GM10248 (cell line): Measurements from ENCODE around the gene NEK10.

ENCODE experiments used
- CTCF ChIA-PET: fragments of 300-600 bp; sonication (Branson Sonifier 250); formaldehyde crosslinking; extraction: SDS; loops from one replicate; lab custom pipeline; 2021; ENCODE audit warnings: antibody characterized with exemption; lab: Yijun Ruan, JAX
- POLR2A ChIA-PET: fragments of 350-650 bp; sonication (Branson Sonifier 250); formaldehyde crosslinking; extraction: SDS; loops from one replicate; lab custom pipeline; 2020; ENCODE audit warnings: antibody characterized with exemption; lab: Yijun Ruan, JAX
- DNase-seq: peaks from one replicate; pipeline ENCODE4 v3.0.0; 2012; ENCODE audit errors: extremely low spot score
- TF ChIP-seq, protein P1 (sequence below): IDR thresholded peaks from 2 replicates; pipeline ENCODE4 v1.5.1; 2012; ENCODE audit warnings: mild to moderate bottlenecking, low read depth; ENCODE audit errors: extremely low read depth, missing control alignments, control extremely low read depth

The NEK10 gene

DNA sequence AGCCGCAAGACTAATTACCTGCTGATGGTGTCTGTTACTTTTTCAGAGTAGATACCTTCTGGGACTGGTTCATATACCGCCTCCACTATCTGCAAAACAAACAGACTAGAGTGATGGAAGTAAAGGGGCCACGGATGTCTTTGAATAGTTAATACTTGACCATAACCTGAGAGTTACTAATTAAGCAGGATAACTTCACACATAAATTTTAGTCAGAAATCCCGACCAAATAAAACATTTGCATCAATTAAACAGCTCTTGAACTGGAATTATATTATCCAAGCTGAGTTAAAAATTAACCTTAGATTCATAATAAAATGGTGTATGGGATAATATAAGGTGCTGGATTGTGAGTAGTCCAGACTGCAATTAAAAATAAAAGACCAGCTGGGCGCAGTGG lies 167.7 kb downstream of the NEK10 start:
- ChIA-PET POLR2A (no interaction called here), CTCF (interaction anchor here (1.0 kb wide), 1 partner anchor 67 kb away, joined by 3 read pairs; no protein-coding TSS in a partner anchor)
- TF ChIP-seq, protein P1, sequence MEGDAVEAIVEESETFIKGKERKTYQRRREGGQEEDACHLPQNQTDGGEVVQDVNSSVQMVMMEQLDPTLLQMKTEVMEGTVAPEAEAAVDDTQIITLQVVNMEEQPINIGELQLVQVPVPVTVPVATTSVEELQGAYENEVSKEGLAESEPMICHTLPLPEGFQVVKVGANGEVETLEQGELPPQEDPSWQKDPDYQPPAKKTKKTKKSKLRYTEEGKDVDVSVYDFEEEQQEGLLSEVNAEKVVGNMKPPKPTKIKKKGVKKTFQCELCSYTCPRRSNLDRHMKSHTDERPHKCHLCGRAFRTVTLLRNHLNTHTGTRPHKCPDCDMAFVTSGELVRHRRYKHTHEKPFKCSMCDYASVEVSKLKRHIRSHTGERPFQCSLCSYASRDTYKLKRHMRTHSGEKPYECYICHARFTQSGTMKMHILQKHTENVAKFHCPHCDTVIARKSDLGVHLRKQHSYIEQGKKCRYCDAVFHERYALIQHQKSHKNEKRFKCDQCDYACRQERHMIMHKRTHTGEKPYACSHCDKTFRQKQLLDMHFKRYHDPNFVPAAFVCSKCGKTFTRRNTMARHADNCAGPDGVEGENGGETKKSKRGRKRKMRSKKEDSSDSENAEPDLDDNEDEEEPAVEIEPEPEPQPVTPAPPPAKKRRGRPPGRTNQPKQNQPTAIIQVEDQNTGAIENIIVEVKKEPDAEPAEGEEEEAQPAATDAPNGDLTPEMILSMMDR = no peak
- DNase-seq = no peak

DNA sequence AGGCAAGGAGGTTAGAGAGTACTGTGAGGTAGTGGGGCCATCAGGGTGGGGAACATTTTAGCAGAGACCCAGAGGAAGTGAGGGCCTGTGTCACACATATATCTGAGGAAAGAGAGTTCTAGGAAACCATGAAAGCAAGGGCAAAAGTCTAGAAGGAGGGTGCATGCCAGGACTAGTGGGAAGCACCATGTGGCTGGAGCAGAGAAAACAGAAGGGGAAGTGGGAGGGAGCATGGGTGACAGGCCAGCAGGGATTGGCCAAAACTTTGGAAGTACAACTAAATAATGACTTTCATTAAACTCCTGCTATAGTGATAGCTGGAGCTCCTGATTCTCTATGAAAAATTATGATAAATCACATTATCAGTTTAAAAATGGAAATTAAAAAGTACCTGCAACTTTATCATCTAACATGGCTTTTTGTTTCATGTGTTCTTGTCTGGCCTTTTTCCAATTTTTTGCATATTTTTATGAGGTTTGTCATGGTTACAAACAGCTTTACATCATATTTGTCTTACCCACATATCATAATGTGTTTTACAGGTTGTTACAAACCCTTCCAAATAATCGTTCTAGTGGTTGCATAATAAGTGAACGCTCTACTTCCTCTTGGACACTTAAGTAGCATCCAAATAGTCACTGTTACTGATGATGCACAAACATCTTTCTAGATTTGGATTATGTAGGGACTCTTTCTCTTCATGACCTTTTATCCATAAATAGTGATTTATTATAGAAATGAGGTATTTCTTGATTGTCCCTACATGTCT lies 168.3 kb downstream of the NEK10 start:
- TF ChIP-seq, protein P1 = no peak
- DNase-seq = no peak
- ChIA-PET POLR2A (no interaction called here), CTCF (interaction anchor here (1.0 to 1.4 kb wide), 2 partner anchors 8 to 66 kb away, joined by 3 read pairs; no protein-coding TSS in a partner anchor)

DNA sequence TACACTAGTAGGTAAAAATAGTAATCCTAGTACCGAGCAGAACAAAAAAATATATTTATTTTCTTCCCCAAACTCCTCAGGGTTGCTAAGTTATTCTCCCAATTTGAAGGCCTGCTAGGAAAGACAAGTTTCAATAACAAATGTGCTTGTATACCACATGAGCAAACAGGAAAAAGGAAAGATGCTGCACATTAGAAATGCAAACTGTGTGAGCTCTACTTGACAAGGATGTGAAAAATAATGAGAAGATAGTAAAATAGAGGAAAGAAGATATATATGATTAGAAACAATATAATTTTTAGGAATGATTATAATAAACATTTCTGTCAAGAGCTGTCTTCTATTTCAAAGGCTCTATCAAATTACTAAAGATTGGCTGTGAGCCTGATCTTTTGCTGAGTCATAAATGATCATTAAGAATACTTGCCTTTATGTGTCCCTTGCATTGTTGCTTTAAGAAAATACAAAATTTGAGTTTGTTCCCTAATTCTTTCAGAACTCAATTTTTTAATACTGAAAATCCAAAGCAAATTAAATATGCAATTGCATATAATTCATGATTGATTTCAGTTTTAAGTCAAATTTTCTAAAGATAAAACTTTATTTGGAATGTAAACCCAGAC lies 174.2 kb downstream of the NEK10 start:
- ChIA-PET CTCF (no interaction called here), POLR2A (no interaction called here)
- DNase-seq = no peak
- TF ChIP-seq, protein P1 = no peak

DNA sequence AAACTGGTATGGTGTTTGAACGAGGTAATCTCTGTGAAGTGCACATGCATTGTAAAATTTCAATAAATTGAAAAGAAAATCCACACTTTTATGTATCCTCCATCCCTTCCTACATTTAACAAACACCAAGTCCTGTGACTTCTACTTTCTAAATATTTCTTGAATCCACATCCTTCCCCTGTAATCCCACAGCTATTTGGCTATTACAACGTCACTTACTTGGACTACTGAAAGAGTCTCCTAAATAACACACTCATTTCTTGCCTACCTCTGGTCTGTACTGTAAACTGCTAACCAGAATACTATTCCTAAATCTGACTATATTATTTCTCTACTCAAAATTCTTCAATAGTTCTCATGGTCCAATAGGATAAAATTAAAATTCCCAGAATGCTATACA lies 176.1 kb downstream of the NEK10 start:
- TF ChIP-seq, protein P1 = no peak
- CTCF ChIA-PET = no interaction called here
- DNase-seq = no peak
- POLR2A ChIA-PET = no interaction called here

DNA sequence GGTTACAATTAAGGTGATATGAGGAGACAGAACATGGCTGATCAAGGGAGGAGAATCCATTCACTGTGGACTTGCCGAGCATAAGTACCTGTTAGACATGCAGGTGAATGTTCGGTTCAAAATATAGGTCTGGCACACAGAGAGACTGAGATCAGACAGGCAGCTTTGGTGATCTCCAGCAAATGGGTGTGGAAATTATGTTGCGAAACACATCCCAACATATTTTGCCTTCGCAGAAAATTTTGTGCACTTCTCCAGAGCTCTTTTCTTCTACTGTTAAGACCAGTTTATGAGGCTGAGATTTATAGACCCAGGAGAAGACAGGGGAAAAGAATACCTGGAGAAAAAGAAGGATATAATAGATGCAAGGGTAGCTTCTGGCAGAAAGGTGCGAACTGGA lies 183.2 kb downstream of the NEK10 start:
- TF ChIP-seq, protein P1 = no peak
- ChIA-PET CTCF (no interaction called here), POLR2A (no interaction called here)
- DNase-seq = no peak

DNA sequence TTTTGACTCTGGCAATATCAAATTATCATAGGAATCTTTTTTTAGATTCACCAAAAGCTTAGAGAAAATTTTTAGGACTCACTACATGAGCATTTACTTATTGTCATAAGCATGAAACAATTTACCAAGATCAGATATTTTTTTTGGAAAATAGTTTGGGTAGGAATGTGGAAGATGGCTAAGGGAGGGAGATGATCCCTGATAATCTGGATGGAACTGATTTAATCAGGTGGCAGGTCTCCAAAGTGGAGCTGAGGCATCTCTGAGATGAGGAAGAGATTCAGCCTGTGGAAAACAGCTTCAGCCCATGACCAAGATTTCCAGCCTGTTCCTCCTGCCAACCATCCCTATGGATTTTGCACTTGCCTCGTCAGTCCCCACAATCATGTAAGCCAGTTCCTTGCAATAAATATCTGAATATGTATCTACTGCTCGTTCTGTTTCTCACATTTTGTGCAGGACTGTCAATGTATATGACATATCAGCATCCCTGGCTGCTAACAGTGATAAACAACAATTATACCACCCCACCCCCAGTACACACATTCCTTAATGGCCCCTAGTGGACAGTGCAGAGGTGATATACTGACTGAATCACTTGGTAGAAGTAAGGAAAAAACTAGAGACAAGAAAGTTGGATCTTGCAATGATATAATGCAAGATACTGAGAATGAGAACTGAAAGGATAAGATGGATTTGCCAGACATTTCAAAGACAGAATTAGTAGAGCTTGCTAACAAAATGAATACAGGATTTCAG lies 183.8 kb downstream of the NEK10 start:
- ChIA-PET POLR2A (no interaction called here), CTCF (no interaction called here)
- DNase-seq = no peak
- TF ChIP-seq, protein P1 = no peak
